SIG-M5 treated with dmso at 0.1 percent for 504 hours (cell line): ENCODE results near the gene EFCAB8.
"Not testable (repeated sequence)": the region's sequence is repeated elsewhere in the genome, so short reads cannot be mapped to it uniquely, and the experiment has no call there.

Source experiments
- DNase-seq: peaks from one replicate; lab custom pipeline; 2025; ENCODE audit not compliant: unreplicated experiment; lab: John Stamatoyannopoulos, UW

Gene EFCAB8

DNA sequence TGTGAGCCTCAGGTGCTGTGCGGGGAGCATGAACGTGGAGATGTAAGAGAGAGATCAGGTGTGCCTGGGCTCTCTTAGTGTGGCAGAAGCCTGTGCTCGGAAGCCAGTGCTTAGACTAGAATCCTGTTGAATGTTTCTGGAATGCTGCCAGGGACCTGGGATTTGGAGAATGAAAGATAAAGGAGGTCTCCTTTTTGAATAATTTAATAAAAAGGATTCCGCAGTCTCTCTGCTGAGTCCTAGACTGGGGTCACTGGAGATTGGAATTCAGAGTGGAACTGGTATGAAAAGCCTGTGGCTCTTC, 18.8 kb upstream of the EFCAB8 start:
- DNase-seq: no peak

DNA sequence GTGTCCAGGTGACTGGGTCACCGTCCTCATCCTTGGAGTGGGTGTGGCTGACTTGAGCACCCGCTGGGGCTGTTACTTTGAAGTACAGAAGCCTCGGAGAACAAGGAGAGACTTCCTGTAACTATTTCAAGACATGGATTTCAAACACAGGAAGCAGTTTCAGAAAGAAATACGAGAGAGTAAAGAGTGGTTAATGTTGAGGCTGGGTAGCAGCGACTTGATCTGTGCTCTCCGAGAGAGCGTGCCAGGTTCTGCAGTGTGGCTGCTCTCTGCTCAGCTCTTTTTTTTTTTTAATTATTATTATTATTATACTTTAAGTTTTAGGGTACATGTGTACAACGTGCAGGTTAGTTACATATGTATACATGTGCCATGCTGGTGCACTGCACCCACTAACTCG, 17.5 kb upstream of the EFCAB8 start:
- DNase-seq: no peak

DNA sequence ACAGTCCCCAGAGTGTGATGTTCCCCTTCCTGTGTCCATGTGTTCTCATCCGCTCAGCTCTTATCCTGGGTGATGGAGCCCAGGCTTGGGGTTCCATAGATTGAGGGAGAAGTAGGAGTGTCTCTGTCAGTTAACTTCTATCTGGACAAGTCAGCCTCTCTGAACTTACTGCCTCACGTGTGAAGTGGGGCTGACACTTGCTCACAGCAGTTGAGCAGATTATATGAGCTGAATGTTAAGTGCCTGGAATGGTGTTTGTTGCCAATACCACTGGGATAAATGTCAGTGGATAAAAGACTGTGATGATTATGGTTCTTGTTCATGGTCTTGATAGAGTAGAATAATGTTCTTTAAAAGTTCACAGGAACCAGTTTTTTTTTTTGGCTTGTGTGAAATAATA, 17.1 kb upstream of the EFCAB8 start:
- no peak for DNase-seq

DNA sequence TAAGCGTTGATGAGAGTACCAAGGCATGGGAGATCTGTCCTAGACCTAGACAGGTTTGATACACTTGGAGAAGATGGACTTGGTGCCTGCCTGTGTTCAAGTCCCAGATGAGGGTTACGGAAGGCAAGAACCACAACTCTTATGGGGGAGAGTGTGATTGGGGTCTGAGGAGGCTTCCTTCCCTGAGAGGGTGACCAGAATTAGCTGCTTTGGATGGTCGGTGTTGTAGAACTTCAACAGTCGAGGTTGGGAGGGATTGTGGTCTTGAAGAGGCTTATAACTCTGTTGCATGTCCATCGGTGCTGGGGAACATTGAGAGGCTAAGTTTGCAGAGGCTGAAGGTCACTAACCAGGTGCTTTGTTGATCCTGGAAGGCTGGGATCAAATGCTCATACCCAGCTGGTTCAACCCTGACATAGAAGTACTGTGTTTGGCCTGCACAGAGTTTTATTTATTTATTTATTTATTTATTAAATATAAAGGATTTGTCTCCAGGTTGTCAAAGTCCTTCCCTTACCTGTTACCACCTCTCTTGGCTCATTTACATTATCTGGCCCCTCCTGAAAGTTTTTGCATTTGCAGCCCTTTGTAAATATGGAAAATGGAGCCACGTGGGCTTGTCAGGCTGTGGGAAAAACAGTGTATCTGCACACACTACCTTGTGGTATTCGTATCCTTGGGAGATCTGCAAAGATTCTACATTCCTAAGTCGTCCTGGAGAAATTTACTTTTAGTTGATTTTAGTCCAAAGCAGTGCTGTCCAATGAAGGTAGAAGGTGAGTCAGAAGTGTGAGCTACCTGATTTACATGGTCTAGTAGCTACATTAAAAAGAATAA, 15.8 kb upstream of the EFCAB8 start:
- DNase-seq: no peak

DNA sequence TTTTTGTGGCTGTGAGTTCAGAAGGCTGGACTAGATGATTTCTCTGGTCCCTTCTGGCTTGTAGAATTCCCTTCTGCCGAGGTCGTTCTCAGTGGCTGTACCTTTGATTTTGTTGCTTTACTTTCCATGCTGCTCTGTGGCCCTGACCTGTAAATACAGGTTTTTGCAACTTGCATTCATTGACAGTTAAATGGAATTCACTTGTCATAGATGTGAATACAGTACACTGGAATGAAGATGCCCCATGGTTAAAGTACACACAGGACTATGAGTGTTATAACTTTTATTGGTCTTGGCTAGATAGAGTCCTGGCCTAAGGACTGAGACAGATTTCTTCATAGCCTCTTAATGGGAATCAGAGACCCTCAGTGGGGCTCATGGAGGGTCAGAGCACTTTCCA, 12.9 kb upstream of the EFCAB8 start:
- DNase-seq: no peak

DNA sequence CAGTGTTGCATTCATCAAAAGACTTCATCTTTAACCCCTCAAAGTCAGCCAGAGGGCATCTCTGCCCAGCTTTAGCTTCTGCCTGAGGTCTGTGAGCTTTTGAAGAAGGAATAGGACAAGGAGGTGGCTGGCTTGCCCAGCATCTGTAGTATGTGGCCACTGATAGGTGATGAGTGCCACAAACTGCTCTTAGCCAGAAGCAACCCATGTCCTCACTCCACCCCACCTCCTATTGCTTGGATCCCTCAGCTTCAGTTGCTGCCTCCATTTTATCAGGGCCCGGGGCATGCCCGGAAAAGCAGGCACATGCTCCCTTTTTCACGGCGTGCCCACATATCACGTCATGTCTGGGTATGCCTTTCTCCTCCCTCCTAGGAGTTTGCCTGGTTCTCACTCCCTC, 11.9 kb upstream of the EFCAB8 start:
- no peak for DNase-seq

DNA sequence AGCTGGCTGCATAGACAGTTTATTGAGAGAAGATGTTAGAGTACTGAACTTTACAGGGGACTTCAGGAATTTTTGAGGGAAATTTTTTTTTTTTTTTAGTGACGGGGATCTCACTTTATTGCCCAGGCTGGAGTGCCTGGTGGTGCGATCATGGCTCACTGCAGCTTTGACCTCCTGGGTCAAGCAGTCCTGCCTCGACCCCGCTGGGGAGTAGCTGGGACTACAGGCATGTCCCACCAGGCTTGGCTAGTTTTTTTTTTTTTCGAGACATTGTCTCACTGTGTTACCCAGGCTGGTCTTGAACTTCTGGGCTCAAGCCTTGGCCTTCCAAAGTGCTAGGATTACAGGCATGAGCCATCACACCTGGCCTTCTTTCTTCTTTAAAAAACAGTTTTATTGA, 10.8 kb upstream of the EFCAB8 start:
- no peak for DNase-seq

DNA sequence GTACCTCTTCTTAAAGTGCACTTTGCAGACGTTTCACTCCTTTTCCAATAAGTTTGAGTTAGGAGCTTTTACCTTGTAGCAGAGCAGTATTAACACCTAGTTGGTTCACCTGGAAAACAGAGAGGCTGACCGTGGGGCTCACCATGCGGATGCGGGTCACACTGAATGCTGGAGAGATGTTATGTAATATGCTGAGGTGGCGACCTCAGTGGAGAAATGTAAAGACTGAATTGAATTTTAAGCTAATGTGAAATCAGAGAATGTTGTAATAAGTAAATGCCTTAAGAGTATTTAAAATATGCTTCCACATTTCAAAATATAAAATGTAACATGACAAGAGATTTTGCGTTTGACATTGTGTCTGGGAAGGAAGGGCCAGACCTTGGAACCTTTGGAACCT, 9.9 kb upstream of the EFCAB8 start:
- DNase-seq: no peak

DNA sequence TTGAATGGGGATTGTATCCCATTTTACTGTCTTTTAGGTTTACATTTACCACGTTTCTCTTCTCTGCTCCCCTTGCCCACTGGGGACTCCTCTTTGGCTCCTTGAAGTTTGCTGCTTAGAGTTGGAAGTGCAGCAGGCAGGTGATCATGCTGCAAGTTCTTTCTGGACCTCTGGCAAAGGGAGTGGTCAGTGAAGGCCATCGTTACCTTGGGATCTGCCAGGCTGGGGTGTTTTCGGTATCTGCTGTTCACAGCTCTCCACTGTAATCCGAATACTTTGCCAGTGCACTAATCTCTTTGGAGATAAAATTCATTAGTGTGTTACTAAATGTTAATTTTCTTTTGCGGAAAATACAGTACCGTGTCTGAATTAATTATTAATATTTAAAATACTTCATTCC, 9.1 kb upstream of the EFCAB8 start:
- DNase-seq: no peak

DNA sequence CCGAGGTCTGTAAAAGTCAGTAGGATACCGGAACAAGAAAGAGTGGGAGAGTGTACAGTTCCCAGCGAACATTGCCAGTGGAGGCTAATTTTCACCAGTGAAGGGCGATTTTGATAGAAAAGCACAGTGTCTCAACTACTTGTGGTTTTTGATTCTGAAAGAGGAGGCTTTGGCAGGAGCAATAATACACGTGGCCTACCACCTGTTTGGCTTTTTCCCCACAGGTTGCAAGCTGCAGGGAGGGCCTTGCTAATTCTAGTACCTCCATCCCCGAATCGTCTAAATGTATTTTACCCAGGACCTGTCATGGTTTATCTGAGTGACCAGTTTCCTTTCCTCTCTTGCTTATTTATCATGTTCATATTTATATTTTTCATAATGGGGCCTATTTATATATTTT, 3.3 kb upstream of the EFCAB8 start:
- no peak for DNase-seq

DNA sequence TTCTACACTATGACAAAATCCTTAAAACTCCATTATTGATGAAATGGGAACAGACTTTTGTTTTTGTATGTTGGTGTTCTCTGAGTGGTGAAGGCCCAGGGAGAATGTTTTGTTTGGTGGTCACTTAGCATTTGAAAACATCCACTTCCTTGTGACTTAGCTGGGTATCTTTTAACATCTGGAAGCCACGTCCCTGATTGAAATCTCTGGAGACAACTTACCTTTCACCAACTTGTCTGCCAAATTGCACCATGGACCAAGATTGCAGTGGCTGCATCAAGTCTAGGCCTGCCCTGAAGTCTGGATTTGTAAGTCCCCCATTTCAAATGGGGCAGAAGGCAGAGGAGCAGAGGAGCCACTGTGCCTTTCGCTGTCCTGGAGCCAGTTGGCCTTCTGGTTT, 534 bp upstream of the EFCAB8 start:
- no peak for DNase-seq

DNA sequence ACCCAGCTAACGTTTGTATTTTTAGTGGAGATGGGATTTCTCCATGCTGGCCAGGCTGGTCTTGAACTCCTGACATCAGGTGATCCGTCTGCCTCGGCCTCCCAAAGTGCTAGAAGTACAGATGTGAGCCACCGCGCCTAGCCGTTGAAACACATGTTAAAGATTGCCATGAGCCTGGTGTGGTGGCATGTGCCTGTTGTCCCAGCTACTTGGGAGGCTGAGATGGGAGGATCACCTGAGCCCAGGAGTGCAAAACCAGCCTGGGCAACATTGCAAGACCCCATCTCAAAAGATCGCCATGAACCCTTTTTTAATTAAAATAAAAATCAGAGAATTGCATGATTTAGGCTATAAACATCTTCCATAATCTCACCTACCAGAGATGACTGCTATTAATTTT, 2.7 kb downstream of the EFCAB8 start:
- DNase-seq: no peak

DNA sequence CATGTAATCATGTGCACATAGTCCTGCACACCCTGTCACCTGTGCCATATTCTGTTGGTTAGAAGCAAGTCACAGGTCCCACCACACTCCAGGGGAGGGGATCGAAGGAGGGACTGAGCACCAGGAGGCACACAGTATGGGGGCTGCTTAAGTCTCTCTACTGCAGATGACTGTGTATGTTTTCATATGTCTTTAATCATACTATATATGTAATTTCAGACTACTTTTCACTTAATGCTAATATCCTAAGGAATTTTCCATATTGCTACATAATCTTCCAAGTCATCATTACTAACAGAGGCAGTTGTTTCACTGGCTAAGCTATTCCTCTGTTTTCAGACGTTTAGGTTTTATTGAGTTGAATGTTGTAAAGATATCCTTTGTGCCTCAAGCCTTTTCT, 10.8 kb downstream of the EFCAB8 start:
- no peak for DNase-seq

DNA sequence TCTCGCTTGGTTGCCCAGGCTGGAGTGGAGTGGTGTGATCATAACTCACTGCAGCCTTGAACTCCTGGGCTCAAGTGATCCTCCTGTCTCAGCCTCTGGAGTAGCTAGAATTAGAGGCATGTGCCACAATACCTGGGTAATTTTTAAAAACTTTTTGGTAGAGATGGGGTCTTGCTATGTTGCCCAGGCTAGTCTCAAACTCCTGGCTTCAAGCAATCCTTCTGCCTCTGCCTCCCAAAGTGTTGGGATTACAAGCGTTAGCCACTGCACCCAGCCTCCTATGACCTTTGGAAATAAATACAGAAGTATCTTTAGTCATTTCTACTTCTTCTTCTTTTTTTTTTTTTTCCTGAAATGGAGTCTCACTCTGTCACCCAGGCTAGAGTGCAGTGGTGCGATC, 11.8 kb downstream of the EFCAB8 start:
- DNase-seq: not testable (repeated sequence)

DNA sequence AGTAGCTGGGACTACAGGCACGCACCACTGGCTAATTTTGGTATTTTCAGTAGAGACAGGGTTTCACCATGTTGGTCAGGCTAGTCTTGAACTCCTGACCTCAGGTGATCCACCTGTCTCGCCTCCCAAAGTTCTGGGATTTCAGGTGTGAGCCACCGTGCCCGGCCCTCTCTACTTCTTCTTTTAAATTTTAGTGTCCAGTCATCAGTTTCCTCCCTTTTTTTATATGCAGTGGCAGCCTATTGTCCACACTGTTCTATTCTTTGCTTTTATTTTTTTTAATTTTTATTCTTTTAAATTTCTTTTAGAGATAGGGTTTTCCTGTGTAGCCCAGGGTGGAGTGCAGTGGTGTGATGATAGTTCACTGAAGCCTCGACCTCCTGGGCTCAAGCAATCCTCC, 12.3 kb downstream of the EFCAB8 start:
- DNase-seq: no peak

DNA sequence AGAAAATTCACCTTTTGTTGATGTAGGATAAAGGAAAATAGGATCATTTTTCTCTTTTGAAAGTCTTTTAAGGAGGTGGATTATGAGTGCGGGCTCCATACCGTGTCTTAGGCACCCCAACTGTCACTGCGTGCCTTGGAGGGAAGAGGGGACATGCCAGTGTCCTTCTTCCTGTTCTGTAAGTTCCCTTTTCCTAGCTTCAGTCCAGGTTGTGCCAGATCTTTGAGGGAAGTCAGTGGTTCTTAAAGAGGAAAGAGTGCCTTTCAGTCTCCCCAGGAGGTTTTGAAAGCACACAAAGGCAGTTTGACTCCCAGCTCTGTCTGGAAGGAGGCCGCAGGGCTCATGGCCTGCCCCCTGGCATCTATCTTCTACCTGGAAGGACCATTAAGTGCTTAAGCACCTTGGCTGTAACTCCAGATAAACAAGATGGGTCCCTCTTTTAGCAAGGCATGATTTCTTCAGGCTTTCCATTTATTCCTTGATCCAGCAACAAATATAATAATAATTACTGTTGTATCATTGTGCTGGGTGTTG, 13.0 kb downstream of the EFCAB8 start:
- DNase-seq: peak; percentile 43

DNA sequence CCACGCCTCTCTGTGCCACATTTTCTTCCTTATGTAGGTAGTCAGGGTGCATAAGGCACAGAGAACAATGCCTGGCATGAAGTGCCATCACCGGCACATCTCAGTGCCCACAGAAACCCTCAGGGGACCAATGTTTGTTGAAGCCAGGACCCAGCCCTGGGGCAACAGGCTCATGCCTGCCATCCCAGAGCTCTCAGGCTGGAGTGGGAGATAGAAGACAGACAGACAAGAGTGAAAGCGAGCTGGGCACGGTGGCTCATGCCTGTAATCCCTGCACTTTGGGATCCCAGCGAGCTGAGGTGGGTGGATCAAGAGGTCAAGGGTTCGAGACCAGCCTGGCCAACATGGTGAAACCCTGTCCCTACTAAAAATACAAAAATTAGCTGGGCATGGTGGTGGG, 13.5 kb downstream of the EFCAB8 start:
- DNase-seq: no peak

DNA sequence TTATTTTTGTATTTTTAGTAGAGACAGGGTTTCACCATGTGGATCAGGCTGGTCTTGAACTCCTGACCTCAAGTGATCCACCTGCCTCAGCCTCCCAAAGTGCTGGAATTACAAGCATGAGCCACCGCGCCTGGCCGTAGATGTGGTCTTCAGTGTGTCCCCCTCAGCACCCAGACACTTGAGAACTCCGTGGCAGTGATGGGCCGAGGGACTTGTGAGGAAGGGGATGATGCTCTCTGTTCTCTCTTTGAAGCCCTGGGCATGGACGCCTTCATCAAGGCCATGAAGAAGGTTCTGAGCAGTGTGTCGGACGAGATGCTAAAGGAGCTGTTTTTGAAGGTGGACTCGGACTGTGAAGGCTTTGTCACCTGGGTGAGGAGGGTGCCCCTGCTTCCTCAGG, 16.9 kb downstream of the EFCAB8 start:
- no peak for DNase-seq

DNA sequence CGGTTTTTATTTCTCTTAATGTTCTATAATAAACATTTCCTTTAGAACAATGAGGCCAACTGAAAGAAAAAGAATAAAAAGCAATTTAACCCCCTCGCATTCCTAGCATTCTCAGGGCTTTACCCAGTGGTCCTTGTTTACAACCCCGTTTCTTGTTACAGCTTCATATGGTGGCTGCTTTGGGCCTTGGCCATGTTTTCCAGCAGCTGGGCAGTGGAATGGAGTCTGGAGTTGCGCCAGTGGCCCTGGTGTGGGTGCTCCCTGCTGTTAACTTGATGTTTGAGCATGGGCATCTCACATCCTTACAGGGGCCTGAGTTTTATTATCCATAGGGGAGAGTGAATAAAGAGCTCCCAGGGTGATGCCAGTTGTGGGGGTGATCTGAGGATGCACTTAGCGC, 18.8 kb downstream of the EFCAB8 start:
- DNase-seq: no peak

DNA sequence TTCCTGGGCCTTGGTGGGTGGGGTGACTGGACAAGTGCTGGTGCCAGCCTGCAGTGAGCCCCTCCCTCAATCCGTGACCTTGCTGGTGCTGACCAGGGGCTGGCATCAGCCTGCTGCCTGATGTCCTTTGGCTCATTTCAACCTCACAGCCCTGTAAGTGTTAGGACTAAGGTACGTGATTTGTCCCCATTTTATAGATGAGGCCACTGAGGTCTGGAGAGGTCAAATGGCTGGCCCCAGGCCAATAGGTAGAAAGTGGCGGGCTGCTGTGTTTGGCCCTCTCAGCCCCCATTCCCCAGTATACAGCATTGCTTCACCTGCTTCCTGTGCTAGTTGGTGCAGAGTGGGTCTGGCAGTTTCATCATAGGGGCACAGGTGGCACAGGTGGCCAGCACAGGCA, 20.1 kb downstream of the EFCAB8 start:
- DNase-seq: no peak

DNA sequence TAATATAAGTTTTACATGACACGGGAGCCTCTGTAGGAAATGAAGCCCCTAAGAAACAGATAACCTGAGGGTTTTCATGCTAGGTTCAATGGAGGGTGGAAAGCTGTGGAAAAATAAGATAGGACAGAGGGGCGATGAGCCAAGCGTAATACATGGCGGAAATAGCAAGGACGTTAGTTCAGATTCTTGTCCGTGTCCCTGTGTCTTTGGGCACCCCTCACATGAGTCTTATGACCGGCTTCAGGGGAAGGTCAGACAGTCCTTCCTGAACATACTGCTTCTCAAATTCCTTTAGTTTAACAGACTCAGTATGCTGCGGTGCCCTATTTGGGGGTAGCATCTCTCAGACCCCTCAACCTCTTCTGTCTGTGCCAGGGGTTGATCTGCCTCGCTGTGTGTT, 20.8 kb downstream of the EFCAB8 start:
- no peak for DNase-seq

DNA sequence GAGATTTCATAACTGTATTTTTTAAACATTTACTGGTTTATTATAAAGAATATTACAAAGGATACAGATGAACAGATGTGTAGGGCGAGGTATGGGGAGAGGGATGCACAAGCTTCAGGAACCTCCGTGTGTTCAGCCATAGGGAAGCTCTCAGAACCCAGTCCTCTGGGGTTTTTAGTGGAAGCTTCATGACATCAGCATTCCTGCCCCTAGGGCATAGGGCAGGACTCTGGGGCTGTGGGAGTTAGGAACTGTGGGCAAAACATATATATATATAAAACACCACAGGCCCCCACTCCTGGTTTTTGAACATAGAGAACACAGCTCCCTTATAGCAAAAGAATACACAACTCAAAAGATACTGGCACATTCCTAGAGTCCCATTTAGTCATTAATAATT, 21.9 kb downstream of the EFCAB8 start:
- no peak for DNase-seq

DNA sequence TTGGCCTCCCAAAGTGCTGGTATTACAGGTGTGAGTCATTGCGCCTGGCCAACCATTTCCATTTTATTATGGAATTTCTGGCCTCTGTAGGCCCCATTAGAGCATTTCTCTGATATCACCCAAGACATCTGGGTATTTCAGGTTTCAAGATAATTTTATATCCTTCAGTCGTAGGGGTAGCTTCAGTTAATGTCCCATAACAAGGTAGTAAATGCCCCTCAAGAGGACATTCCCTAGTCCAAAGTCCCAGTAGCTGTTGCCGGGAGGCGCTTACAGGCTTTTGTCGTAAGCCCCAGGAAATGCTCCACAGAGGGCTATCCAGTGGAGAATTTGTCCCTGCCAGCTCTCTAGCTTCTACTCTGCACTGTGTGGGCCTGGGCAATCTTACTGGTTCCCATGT, 24.4 kb downstream of the EFCAB8 start:
- no peak for DNase-seq
